ENCODE data around the gene DAPK2. TPM values are rescaled to one million over a fixed set of nuclear protein-coding genes. Genes with fewer than 3 reads are reported as not detected.

DAPK2 gene
- total and polyA plus RNA-seq, 2 of the 4 experiments (the other 2 are of a cell fraction), result 0.34 to 0.36 TPM

DNA sequence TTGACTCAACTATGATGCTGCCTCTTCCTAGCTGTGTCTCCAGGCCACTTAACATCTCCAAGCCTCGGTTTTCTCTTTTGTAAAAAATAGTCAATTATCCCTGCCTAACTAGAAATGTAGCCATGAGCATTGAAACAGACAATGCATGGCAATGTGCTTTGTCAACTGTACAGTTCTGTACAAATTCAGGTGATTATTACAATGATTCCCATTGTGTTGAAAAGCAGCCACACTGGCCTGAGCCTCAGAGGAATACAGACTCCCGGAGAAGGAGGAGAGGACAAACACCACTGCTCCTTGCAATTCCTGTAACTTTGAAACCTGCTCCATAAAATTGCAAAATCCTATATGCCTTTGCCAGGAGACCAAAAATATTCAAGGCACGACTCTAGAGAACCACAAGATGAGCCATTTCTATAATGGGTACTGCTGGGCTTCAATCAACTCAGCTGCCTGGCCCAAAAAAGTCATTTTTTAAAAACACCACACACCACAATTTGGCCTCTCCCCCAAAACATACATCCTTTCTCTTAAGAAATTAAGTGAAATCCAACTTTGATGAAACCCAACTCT, 28.6 kb downstream of the DAPK2 start:
- H4K5ac ChIP-seq (ENCODE audit: low read depth, low read length), result no peak overlapping the region
- no peak overlapping the region for H2AFZ ChIP-seq (replicated peaks; ENCODE audit: low read length, poor library complexity)
- no TSS peak for BruUV-seq (replicated peaks)
- TF ChIP-seq CHD1 (IDR thresholded peaks at IDR 0.05; ENCODE audit: low read depth, low read length) (no peak), NFE2L2 (IDR thresholded peaks at IDR 0.05; ENCODE audit: low read depth, low read length) (no peak), POLR2A (IDR thresholded peaks at IDR 0.05; ENCODE audit: low read depth, low read length) (no peak), MAFK (IDR thresholded peaks at IDR 0.05; ENCODE audit: low read depth, low read length) (no peak), MAZ (IDR thresholded peaks at IDR 0.05; ENCODE audit: borderline replicate concordance, low read depth, low read length) (no peak), RCOR1 (IDR thresholded peaks at IDR 0.05; ENCODE audit: insufficient replicate concordance, low read length) (no peak), BHLHE40 (IDR thresholded peaks at IDR 0.05; ENCODE audit: low read depth, low read length) (no peak)
- TF ChIP-seq, protein P1, sequence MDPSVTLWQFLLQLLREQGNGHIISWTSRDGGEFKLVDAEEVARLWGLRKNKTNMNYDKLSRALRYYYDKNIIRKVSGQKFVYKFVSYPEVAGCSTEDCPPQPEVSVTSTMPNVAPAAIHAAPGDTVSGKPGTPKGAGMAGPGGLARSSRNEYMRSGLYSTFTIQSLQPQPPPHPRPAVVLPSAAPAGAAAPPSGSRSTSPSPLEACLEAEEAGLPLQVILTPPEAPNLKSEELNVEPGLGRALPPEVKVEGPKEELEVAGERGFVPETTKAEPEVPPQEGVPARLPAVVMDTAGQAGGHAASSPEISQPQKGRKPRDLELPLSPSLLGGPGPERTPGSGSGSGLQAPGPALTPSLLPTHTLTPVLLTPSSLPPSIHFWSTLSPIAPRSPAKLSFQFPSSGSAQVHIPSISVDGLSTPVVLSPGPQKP (IDR thresholded peaks at IDR 0.05; ENCODE audit: borderline replicate concordance, low read depth, low read length), result no peak
- CTCF ChIA-PET, result no interaction called here
- no peak overlapping the region for H3K23ac ChIP-seq (ENCODE audit: low read depth, low read length)
- H3K14ac ChIP-seq (replicated peaks; ENCODE audit: low read depth, low read length), result no peak overlapping the region
- peaks cover 2% of the 10 kb centered on the region; the same call in 1 of the 2 replicates for H3K4me1 ChIP-seq (ENCODE audit: control insufficient read depth, insufficient read depth, low read length)
- H4K8ac ChIP-seq (ENCODE audit: low read depth in 2 of 2, low read length in 2 of 2), result no peak overlapping the region
- H3K4me3 ChIP-seq (ENCODE audit: insufficient read depth, low read depth, low read length), result no peak overlapping the region
- no peak overlapping the region for H2BK120ac ChIP-seq (ENCODE audit: low read depth, low read length)
- H4K91ac ChIP-seq (ENCODE audit: insufficient read depth, low read depth, low read length), result no peak overlapping the region
- H2BK5ac ChIP-seq (ENCODE audit: low read depth, low read length, poor library complexity, severe bottlenecking), result no peak overlapping the region
- H3K27me3 ChIP-seq (ENCODE audit: control insufficient read depth, insufficient read depth, low read length), result peaks cover 11% of the 10 kb centered on the region; the same call in 1 of the 2 replicates
- H3K36me3 ChIP-seq (ENCODE audit: control insufficient read depth, insufficient read depth, low read length), result no peaks in the 10 kb centered on the region
- H3K9me3 ChIP-seq (ENCODE audit: control insufficient read depth, insufficient read depth, low read length), result peaks cover 8% of the 10 kb centered on the region; the same call in 1 of the 2 replicates
- POLR2A ChIA-PET (ENCODE audit: unreplicated experiment), result no interaction called here
- no peak overlapping the region for H3K4ac ChIP-seq (ENCODE audit: low read depth, low read length)
- no peak overlapping the region for H3K9ac ChIP-seq (ENCODE audit: low read depth, low read length)
- ATAC-seq (ENCODE audit: low read depth) (no peak), DNase-seq (no peak)
- H3K4me2 ChIP-seq (ENCODE audit: low read depth, low read length), result no peak overlapping the region
- no peaks in the 10 kb centered on the region for H3K9me1 ChIP-seq (ENCODE audit: insufficient read depth, low read length)
- H2BK15ac ChIP-seq (ENCODE audit: low read depth, low read length), result no peak overlapping the region
- intact Hi-C loops (cut with micrococcal nuclease), result no loop called here
- no peak overlapping the region for H3K56ac ChIP-seq (ENCODE audit: extremely low read depth, insufficient read depth, low read length)
- no peaks in the 10 kb centered on the region for H3K79me1 ChIP-seq (ENCODE audit: low read depth in 1 of 2, low read length in 2 of 2)
- WGBS, 2 experiments (ENCODE audit: extremely low coverage in 2 of 2, insufficient read length in 1 of 2), result 43% methylated on average over 1 of the region's 3 CpGs; no CpG with 5 or more reads in 1 of the 2 experiments
- no peak overlapping the region for H3K18ac ChIP-seq (ENCODE audit: low read depth, low read length)
- dilution Hi-C loops (cut with HindIII; ENCODE audit: low sequenced_read_pairs, unreplicated experiment), result no loop called here
- in situ Hi-C loops (cut with MboI; ENCODE audit: low sequenced_read_pairs), result no loop called here
- H4K20me1 ChIP-seq (ENCODE audit: insufficient read depth, low read length), result no peaks in the 10 kb centered on the region
- H2AK9ac ChIP-seq (replicated peaks; ENCODE audit: low read depth, low read length, poor library complexity), result no peak overlapping the region
- H2BK20ac ChIP-seq (ENCODE audit: low read depth, low read length), result no peak overlapping the region
- H3K27ac ChIP-seq (ENCODE audit: insufficient read depth, low read length), result no peak overlapping the region
- H2AK5ac ChIP-seq (ENCODE audit: low read depth, low read length), result no peak overlapping the region
